ENCODE measurements around the gene PCMTD2. TPM values are rescaled to one million over a fixed set of nuclear protein-coding genes. Genes with fewer than 3 reads are reported as not detected.

PCMTD2 gene
- total RNA-seq, 4 donors from 2014 or later, result 36.5 to 54.8 (median 44.5) TPM

DNA sequence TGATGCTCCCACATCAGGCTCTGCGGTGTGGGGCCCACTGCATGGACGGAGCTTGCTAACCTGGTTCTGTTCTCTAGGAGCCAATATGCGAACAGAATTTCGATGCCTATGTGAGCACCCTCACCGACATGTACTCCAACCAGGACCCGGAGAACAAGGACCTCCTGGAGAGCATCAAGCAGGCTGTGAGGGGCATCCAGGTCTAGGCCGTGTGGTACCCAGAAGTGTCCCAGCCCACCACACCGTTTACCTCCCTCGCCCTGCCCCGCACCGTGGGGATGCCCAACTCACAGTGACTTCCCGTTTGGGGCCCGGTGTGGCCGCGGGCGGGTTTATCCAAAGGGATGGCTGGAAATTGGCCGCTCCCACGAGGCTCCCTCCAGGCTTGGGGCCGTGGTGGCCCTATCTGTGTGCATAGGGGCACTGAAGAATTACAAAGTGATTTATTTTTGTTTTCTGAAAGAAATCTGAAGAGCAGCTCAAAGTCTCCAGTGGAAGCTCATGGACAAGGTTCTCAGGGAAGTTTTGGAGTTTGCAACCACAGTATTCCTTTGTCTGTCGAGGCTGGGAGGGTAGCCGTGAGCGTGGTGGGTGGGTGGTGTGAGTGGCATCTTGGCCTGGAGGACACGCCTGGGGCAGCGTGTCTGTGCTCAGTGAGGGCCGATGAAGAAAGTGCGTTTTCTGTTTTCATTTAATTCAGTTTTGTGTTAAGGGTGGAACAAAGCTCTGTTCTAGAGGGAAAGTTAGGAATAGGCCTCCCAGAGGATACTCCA is 15.1 kb upstream of the PCMTD2 start:
- TF ChIP-seq POLR2AphosphoS5 (IDR thresholded peaks at IDR 0.05) (no peak), EP300 (IDR thresholded peaks at IDR 0.05) (no peak), POLR2A (IDR thresholded peaks at IDR 0.05; ENCODE audit: low read depth) (no peak)
- TF ChIP-seq, protein P1, sequence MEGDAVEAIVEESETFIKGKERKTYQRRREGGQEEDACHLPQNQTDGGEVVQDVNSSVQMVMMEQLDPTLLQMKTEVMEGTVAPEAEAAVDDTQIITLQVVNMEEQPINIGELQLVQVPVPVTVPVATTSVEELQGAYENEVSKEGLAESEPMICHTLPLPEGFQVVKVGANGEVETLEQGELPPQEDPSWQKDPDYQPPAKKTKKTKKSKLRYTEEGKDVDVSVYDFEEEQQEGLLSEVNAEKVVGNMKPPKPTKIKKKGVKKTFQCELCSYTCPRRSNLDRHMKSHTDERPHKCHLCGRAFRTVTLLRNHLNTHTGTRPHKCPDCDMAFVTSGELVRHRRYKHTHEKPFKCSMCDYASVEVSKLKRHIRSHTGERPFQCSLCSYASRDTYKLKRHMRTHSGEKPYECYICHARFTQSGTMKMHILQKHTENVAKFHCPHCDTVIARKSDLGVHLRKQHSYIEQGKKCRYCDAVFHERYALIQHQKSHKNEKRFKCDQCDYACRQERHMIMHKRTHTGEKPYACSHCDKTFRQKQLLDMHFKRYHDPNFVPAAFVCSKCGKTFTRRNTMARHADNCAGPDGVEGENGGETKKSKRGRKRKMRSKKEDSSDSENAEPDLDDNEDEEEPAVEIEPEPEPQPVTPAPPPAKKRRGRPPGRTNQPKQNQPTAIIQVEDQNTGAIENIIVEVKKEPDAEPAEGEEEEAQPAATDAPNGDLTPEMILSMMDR (IDR thresholded peaks at IDR 0.05), result no peak
- intact Hi-C loops (cut with DNase I), result no loop called here
- H3K27ac ChIP-seq (replicated peaks in 1 of 4), result no peak overlapping the region
- no peak for DNase-seq (ENCODE audit: extremely low spot score)
- peaks cover 0 to 13% (median 0%) of the 10 kb centered on the region in 4 donors for H3K27me3 ChIP-seq
- H3K4me1 ChIP-seq, result peaks cover 0 to 6% (median 0%) of the 10 kb centered on the region in 4 donors
- no peaks in the 10 kb centered on the region for H3K9me3 ChIP-seq
- H3K4me3 ChIP-seq, result no peak overlapping the region
- H3K36me3 ChIP-seq, result no peaks in the 10 kb centered on the region
- WGBS, result 91% methylated on average over 22 of the region's 26 CpGs

- peaks cover 0 to 6% (median 0%) of the 10 kb centered on the region in 4 donors for H3K4me1 ChIP-seq
- H3K4me3 ChIP-seq, result no peak overlapping the region
- peaks cover 0 to 18% (median 1%) of the 10 kb centered on the region in 4 donors for H3K27me3 ChIP-seq
- DNase-seq (ENCODE audit: extremely low spot score), result no peak
- H3K36me3 ChIP-seq, result no peaks in the 10 kb centered on the region
- 70% methylated on average over 8 of the region's 8 CpGs for WGBS
- no peaks in the 10 kb centered on the region for H3K9me3 ChIP-seq
- intact Hi-C loops (cut with DNase I), result no loop called here
- TF ChIP-seq POLR2A (IDR thresholded peaks at IDR 0.05; ENCODE audit: low read depth) (no peak), EP300 (IDR thresholded peaks at IDR 0.05) (no peak), POLR2AphosphoS5 (IDR thresholded peaks at IDR 0.05) (no peak)
- TF ChIP-seq, protein P1 (IDR thresholded peaks at IDR 0.05), result no peak
- no peak overlapping the region for H3K27ac ChIP-seq (replicated peaks in 1 of 4)
Observed at GRCh38 chr20:64241061-64241460, 14.5 kb upstream of the PCMTD2 start.

DNA sequence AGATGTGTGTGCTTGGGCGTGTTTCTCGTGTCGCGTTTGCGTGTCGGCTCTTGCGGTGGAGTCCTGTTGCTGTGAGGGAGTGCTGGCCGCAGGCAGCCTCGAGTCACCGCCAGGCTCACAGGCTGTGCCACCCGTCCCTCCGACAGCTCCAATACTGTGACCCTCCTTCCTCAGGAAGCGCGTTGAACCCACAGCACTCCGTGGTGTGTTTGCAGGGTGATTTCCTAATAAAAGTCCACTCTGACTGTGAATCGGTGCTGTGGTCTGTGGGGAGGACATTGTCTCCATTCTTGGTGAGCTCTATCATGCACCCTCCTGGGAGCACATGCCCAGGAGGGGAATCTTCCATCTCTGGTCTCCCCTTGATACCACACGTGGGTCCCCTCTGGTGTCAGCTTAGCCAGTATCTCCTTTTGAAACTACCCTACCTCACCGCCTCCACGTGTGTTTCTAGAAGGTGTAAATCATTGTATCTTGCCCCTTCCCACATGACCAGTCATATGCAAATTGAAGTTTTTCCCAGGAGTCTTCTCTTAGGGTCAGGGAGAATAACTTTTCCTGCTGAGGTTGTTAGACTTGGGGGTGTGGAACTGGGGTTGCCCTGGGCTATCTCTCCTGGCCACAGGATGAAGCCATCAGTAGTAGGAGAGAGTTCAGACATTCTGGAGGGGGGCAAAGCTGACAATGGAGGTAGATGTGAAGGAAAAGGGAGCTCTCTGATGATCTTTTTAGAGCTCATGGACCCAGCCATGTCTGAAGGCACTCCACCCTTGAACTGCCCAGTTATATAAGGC is 13.3 kb upstream of the PCMTD2 start:
- Histone ChIP-seq H3K36me3 (no peaks in the 10 kb centered on the region), H3K4me1 (peaks cover 0 to 6% (median 0%) of the 10 kb centered on the region in 4 donors), H3K27ac (replicated peaks in 1 of 4) (no peak overlapping the region), H3K9me3 (no peaks in the 10 kb centered on the region), H3K4me3 (no peak overlapping the region), H3K27me3 (peaks cover 0 to 30% (median 4%) of the 10 kb centered on the region in 4 donors)
- TF ChIP-seq EP300 (IDR thresholded peaks at IDR 0.05) (no peak), POLR2A (IDR thresholded peaks at IDR 0.05; ENCODE audit: low read depth) (no peak), POLR2AphosphoS5 (IDR thresholded peaks at IDR 0.05) (no peak)
- TF ChIP-seq, protein P1 (IDR thresholded peaks at IDR 0.05), result no peak
- intact Hi-C loops (cut with DNase I), result no loop called here
- DNase-seq (ENCODE audit: extremely low spot score), result no peak
- 82% methylated on average over 18 of the region's 19 CpGs for whole genome bisulfite sequencing

GRCh38 chr20:64242797-64243475 is 12.6 kb upstream of the PCMTD2 start:
- peaks cover 0 to 5% (median 0%) of the 10 kb centered on the region in 4 donors for H3K4me1 ChIP-seq
- intact Hi-C loops (cut with DNase I), result no loop called here
- no peak for TF ChIP-seq POLR2A (IDR thresholded peaks at IDR 0.05; ENCODE audit: low read depth)
- TF ChIP-seq, protein P1 (IDR thresholded peaks at IDR 0.05), result no peak
- TF ChIP-seq POLR2AphosphoS5 (IDR thresholded peaks at IDR 0.05), result no peak
- TF ChIP-seq EP300 (IDR thresholded peaks at IDR 0.05), result no peak
- H3K9me3 ChIP-seq, result no peaks in the 10 kb centered on the region
- no peak overlapping the region for H3K27ac ChIP-seq (replicated peaks in 1 of 4)
- no peaks in the 10 kb centered on the region for H3K36me3 ChIP-seq
- H3K27me3 ChIP-seq, result peaks cover 0 to 37% (median 4%) of the 10 kb centered on the region in 4 donors
- H3K4me3 ChIP-seq, result no peak overlapping the region
- 78% methylated on average over 4 of the region's 4 CpGs for WGBS
- DNase-seq (ENCODE audit: extremely low spot score), result no peak
